GM18498 (cell line): ENCODE measurements around the gene LRRC42.

Experiments
- ATAC-seq: cut with Tn5 transposase; IDR thresholded peaks from one replicate; pipeline ENCODE4 v1.9.1; 2021; ENCODE audit warnings: mild to moderate bottlenecking, moderate library complexity; ENCODE audit not compliant: unreplicated experiment

The LRRC42 gene

DNA sequence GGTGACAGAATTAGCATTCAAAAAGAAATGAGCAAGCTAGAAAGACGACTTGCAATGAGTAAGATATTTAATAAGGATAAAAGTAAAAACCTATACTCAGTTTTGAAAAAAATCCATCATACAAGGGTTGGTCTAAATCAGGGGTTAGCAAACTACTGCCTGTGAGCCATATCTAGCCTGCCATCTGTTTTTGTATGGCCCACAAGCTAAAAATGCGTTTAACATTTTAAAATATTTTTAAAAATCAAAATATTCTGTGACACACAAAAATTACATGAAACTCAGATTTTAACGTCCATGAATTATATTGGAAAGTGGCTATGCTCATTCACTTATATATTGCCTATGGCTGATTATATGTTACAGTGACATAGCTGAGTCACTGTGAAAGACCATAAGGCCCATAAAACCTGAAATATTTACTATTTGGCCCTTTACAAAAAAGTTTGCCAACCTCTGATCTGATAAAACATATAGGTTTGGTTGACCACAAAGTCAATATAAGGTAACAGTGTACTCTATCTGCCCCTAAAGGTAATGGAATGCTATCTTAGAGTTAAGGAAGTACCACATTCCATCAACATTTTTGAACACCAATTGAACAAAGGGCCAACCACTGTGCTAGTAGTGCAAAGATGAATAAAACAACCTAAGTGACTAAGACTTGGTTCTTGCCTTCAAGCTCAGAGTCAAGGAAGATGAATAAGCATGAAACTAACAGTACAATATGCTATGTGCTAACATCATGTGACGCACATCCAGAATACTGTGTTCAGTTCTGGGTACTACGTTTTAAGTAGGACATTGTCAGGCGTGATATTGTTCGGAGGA is 3.8 kb upstream of the LRRC42 start:
- no peak for ATAC-seq

DNA sequence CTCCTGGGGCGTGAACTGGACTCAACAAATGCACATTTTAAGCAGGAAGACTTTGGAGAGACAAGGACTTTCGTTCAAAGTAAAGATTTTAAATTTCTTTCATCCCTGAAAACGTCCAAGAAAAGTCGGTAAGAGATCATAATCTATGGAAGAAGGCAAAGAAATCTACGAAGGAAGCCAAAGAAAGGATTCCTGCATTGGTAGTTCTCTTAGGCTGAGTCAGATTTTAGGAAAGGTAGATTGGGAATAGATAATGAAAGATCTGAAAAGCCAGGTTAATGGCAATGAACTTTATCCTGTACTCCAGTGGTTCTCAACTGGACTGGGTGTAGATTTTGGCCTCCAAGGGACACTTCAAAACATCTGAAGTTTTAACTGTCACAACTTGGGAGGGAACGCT is 3.1 kb upstream of the LRRC42 start:
- ATAC-seq: no peak

DNA sequence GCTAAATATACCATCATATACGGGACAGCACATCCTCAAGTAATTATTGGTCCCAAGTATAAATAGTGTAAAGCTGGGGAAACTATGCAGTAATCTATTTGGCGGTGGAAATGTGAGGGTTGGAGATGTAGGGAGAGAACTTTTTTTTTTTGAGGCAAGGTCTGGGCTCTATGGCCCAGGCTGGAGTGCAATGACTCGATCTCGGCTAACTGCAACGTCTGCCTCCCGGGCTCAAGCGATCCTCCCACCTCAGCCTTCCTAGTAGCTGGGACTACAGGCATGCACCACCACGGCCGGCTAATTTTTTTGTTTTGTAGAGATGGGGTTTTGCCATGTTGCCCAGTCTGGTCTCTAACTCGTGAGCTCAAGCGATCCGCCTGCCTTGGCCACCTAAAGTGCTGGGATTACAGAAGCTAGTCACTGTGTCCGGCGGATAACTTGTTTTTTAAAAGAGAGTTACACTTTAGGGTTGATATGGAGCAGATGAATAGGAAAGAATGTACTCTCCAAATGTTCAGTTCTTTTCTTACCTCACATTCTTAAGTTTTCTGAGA is 2.6 kb upstream of the LRRC42 start:
- ATAC-seq: no peak

DNA sequence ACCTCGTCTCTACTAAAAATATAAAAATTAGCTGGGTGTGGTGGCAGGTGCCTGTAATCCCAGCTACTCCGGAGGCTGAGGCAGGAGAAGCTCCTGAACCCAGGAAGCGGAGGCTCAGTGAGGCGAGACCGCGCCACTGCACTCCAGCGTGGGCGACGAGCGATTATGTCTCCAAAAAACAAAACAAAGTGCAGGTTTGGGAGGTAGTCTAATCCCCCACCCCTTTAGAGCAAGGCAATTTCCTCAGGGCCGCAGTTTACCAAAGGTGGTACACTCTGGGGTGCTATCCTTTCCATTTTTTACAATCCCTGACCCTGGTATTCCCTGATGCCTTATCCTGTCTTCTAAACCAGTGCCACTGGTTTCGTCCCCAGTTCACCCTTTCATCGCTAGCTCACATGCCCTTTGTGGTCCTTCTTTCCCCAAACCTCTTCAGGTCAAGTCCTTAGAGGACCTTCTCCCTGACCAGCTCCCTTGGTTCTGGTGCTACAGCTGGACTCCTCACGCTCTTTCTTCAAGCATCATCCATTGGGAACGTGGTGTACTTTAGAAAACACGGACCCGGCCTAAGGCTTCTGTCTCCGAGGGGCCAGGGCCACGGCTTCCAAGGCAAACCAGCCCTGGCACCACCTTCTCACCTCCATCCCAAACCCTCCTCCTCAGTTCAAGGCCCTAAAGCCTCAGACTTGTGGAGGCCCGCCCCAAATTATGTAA is 1.5 kb upstream of the LRRC42 start:
- no peak for ATAC-seq

DNA sequence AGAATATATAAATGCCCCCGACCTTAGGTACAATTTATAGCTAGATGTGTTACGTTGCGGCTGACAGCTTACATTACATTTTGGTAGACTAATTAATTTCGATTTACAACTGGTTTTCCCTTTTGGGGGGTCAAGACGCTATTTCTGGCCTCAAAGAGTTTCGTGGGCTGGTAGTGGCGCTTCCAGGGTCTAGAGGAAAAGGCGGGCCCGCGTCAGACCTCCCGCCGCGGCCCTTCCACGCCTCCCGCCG is 1.0 kb upstream of the LRRC42 start:
- no peak for ATAC-seq

DNA sequence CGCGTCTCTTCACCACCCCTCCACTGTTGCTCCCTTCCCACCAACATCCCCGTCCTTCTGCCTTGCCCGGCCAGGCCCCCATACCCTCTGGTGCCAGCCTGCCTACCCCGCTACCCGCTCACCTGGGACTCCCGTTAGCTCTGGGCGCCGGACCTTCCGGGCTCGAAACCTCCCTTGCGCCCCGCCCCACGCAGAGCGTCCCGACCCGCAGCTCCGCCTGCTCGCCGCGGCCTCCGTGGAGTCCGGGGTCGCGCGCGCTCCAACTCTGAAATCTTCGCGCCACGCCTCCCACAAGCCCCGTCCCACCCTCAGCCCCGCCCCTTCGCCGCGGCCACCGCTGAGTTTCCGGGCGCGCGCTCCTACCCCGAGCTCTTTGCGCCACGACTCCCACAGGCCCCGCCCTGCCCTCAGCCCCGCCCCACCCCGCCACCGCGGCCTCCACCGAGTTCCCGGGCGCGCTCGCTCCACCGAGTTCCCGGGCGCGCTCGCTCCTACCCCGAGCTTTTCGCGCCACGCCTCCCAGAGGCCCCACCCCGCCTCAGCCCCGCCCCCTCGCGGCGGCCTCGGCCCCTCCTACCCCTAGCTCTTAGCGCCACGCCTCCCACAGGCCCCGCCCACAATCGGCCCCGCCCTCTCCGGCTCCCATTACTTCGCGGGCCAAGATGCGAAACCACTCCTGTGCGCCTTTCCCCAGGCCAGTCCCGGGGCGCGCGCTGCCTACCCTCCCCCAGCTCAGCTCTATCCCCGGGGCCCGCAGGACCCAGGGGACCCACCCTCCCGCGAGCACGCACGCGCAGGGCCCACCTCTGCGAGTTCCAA is 508 bp upstream of the LRRC42 start, which contains the start of gene IFT25:
Gene IFT25, minus strand, starts transcription at position 267 of the 819 bp plus-strand sequence. CDS start 5,617 bp downstream, outside the sequence.
- ATAC-seq: peak; percentile 70

DNA sequence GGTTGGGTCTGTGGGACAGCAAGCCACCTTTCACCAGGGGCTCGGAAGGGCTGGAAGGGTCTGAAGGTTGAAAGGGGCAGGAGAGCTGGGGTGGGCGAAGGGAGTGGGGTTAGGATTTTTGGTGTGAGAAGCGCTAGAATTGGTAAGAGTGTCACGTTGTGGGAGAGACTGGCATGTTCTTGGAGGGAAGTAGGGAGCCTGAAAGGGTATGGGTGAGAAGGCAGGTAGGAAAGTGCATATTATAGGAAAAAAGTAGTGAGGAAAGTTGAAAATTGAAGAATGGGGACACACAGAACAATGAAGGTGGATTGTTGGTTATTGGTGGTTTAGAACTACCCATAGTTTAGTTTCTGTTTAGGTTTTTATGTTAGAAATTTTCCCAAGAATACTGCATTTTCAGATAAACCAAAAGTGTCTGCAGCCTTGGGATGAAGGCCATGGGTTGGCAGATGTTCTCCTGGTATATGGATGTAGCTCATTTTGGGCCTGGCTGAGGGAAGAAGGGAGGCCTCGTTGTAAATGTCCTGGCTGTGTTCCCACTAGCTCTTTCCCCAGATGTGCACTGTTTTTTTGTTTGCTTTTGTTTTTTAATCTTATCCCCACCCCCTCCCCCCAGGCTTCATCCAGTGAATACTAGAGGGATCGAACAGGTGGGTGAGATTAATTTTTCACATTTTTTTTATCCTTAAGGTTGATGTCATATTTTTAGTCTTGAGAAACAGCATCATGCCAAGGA is 1.2 kb downstream of the LRRC42 start:
- ATAC-seq: no peak

DNA sequence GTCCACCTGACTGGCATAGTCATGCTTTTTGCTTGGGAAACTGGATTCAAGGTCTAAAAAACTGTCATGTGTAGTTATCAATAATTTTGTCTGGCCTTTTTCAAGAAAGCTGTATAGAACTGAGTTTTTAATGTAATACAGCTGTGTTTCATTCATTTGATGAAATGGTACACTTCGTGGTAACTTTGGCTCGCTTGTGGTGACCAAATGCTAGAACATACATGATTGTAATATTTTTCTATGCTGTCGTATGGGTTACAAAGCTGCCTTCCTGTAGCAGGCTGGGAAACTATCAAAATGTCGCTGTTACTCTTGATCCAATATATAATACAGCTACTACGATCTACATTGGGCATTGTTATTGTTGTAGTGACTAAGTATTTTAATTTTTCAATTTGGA is 2.1 kb downstream of the LRRC42 start:
- no peak for ATAC-seq

DNA sequence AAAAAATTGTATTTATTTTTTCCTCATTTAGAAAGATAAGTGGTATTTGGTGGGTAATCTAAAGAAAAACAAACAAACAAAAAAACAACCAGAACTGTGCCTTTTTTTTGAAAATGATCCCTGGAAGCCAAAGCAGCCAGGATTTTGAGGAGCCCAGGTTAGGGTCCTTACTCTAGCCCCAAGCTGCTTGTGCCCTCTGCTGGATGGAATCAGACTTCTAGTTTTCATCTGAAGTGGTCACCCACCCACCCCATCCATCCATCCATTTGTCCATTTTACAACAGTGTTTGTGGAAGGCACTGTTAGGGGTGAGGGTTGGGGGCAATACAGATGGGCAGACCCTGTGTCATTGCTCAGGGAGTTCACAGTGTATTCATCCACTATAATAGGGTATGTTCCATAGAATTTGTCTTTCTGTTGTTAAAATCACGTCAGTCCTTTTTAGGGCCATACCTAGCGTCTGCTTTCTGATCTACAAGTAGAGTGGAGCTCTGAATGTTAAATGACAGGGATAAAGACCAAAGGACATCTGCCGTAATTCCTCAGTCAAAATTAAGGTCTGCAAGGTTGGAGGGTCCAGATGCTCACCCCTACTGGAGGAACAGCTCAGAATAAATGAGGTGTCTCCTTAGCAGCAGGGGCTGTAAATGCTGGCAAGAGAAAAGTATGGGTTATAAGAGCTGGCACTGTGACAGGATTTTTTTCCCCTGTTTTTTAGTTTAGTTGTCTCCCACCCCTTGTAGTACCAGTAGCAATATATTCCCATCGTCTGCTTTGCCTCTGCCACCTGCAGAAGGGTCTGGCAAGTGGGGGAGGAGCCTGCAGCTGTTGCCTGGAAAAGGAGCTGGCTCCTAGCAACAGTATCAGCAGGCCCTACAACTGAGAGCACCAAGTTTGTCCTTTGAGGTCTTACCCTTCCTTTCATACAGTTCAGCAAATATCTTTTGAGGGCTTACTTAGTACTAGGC is 3.2 kb downstream of the LRRC42 start:
- ATAC-seq: no peak

DNA sequence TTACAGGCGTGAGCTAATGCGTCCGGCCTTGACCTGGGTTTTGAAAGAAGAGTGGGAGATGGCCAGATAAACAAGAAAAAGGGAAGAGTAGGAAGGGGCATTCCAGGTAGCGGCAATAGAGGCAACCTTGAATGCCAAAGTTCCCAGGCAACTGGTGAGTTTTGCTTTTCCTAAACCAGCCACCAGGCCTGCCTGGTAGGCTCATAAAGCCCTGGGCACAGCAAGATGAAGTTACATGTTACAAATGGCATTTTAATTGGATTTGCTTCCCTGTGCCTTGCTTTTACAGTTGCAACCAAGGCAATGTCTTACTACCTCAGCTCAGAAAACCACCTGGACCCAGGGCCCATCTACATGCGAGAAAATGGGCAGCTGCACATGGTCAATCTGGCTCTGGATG is 5.5 kb downstream of the LRRC42 start:
- ATAC-seq: no peak

DNA sequence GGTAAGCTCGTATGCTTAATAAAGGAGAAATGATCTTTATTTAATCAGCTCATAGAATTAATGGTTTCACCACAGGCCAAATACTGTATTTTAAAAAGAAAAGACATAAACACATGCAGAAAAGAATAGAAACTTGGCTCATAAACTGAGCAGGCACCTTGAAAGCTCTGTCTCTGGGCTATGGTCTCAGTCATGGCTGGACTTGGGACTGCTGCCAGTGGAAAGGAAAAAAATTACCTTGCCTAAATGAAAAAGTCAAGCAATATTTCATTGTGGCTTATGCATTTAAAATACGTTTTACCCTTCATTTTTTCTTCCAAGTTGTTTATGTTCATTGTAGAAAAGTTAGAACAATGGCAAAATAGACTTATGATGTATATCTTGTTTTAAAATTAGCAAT is 8.0 kb downstream of the LRRC42 start:
- no peak for ATAC-seq

DNA sequence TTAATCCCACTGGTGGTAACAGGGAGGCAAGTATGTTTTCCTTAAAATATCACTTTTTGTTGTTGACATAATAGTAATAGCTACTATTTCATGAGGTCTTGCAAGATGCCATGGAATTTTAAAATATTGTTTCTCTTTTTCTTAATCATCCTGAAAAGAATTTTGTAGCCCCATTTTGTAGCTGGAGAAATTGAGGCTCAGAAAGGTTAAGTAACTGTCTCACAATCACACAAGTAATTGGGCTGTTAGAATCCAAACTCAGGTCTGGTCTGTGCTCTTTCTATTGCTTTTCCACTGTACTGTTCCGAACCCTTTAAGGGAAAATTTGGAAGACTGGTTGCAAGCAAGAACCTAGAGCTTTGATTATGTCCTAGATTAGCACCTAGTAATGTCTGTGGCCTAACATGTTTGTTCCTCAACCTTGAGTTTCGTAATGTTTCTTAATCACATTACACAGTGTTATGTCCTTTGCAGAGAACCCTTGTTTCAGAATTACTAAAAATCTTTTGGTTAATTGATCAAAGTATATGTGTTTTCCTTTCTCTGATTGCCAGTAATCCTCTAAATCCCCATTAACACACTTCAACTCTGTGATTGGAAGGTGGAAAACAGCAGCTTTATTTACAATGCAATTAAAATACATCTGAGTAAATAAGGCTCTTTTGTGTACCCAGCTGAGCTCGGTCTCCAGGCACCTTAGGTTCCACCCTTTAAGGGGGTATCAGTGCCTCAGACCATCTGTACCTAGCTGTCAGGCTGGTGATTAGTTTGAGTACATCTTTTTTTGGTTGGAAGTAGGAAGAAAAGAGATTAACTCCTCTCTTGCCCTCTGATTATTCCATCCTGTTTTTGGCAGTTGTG is 10.4 kb downstream of the LRRC42 start:
- ATAC-seq: no peak

DNA sequence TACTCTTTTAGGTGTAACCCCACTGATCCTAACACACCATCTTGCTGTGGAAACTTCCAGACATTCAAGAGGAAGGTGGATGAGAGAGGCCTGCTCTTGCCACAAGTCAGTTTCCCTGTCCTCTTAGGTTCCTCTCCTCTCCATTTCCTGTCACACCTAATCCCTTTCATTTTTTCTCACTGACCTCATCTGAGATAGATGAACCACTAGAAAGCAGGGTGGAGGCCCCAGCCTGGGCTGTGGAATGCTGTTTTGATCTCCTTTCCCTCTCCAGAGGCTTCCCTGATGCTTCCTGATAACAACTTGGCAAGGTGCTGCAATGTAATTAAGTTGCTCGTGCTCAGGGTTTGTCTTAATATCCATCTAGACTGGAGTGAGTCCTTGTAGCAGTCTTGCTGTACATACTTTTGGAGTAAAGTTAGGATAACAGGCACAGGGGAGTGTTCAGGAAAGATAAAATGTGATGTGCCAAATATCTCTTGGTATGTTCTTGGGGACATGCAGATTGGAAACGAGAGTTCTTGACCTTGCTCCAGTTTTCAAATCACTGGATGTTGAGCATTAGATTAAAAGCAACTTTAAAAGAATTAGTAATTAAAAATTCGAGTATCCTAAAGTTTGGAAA is 11.2 kb downstream of the LRRC42 start:
- ATAC-seq: no peak

DNA sequence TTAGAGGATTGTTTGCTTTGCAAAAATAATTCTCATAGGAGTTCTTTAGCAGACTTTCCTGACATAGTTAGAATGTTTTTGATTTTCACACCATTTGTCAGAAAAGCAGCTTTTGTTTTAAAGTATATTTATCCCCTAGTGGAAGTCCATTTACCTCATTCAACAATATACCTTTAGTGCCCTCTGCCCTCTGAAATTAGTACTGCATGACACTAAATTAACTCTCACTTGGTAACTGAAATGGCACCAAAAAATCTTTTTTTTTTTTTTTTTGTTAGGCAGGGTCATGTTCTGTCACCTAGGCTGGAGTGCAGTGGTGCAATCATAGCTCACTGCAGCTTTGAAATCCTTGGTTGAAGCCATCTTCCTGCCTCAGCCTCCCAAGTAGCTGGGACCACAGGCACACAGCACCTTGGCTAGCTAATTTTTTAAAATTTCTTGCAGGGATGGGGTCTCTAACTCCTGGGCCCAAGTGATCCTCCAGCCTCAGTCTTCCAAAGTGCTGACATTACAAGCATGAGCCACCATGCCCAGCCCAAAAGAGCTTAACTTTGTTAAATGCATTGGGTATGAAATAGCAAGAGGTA is 13.6 kb downstream of the LRRC42 start:
- no peak for ATAC-seq

DNA sequence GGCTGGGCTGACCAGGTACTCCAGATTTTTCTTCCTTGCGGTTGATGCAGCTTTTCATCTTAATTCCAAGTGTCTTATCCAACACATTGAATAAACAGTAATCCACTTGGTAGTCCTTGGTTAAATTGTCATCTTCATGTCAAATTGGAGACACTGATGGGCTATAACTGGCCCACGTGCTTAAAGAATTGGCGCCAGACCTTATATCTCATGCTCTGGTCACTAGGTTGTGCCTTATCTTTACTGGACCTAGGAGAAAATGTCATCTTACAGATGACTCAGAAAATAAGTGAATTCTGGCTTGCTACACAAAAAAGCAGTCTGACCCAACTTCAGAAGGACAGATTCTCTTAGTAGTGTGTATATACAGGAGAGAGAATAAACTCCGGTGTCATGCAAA is 16.2 kb downstream of the LRRC42 start:
- ATAC-seq: no peak

DNA sequence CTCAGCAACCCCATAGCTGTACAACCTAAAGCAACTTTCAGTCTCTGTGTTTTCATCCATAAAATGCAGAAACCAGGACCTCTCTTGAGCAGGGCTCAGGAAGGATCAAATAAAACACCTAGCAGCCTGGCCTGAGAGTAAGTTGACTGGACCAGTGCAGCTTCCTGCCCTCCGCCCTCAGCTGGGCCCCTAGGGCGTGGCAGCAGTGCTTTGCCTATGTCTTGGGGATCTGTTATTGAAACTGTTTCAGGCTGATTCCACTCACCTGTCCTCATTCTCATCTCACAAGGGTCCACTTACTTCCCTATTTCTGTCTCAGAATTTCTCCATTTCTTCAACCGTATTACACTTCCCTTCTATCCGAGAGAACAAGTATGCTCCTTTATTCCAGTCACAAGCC is 17.3 kb downstream of the LRRC42 start:
- ATAC-seq: no peak

DNA sequence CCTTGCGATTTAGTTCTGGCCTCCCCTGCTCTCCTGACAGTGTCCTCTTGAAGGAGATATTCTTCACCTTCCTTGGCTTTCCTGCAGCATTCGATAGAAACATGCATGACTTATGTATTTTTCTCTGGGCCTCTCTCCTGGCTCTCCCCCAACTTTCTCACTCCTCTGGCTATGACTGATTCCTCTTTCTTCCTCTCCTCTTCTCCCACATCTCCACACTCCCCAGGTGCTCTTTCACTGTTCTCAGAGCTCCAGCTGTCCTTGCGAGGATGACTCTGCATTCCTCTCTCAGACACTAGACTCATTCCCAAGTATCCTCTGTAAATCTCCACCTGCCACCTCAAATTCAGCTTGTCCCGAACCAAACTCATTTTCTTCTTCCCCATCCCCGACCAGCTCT is 18.0 kb downstream of the LRRC42 start:
- no peak for ATAC-seq

DNA sequence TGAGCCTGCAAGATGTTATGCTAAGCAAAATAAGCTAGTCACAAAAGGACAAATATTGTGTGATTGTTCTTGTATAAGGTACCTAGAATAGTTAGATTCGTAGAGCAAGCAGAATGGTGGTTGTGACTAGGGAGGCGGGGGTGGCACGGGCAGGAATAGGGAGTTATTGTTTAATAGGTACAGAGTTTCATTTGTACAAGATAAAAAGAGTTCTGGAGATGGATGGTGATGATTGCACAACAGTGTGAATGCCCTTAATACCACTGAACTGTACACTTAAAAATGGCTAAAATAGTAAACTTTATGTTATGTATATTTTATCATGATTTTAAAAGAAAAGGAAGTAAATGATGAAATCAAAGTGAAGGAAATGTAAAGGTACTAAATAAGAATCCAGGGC is 20.6 kb downstream of the LRRC42 start:
- ATAC-seq: no peak
